Measurements from ENCODE around the gene PFKFB4. TPM values are rescaled to one million over a fixed set of nuclear protein-coding genes. Genes with fewer than 3 reads are reported as not detected.

PFKFB4 gene
- total and polyA plus RNA-seq, 7 donors, result 0.25 to 4.1 (median 1.1) TPM

DNA sequence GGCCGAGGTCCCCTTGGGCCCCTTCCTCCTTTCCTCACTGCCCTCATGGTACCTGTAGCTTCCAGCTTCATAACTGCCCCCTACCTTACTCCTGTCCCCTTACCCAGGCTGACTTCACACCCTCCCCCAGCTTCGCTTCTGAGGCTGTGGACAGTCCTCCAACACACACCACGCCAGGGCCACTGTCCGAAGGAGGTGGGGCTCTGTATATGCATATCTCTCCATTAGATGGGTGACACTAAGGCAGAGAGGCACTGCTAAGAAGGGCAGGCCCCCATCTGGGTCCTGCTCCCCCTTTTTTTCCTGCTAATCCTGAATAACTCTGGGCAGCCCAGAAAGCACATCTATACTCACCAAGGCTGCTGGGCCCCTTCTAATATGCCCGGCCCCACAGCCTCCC is 39.6 kb upstream of the PFKFB4 start:
- intact Hi-C loops (cut with DNase I), result no loop called here
- H3K9me3 ChIP-seq, result no peaks in the 10 kb centered on the region
- ATAC-seq, result no peak

DNA sequence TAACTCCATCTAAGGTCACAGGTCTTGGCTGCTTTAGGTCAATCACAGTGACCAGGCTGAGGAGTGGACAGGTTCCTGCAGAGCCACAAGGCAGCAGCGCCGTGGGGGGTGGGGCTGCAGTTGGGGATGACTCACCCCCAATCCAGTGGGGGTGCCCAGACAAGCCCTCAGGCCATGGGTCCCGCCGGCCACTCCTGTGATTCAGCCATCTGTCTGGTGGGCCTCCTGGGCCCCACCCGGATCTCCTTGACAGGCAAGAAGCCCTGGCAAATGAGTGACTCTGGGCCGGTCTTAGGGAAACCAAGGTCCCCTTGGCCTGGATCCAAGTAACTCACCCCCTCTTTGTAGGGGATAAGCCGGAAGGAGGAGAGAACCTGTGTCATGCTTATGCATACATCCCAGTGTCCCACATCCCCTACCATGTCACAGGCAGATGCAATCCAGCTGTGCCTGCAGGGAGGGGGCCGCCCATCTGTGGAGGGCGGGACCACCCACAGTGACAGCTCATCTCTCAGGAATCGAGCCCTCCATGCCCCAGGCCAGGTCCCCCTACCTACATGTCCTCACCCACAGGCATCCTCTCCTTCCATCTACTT is 39.0 kb upstream of the PFKFB4 start:
- H3K4me1 ChIP-seq, result peaks cover 62% of the 10 kb centered on the region
- DNase-seq, result peak; percentile 67 to 85
- TF ChIP-seq, protein P1, sequence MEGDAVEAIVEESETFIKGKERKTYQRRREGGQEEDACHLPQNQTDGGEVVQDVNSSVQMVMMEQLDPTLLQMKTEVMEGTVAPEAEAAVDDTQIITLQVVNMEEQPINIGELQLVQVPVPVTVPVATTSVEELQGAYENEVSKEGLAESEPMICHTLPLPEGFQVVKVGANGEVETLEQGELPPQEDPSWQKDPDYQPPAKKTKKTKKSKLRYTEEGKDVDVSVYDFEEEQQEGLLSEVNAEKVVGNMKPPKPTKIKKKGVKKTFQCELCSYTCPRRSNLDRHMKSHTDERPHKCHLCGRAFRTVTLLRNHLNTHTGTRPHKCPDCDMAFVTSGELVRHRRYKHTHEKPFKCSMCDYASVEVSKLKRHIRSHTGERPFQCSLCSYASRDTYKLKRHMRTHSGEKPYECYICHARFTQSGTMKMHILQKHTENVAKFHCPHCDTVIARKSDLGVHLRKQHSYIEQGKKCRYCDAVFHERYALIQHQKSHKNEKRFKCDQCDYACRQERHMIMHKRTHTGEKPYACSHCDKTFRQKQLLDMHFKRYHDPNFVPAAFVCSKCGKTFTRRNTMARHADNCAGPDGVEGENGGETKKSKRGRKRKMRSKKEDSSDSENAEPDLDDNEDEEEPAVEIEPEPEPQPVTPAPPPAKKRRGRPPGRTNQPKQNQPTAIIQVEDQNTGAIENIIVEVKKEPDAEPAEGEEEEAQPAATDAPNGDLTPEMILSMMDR (IDR thresholded peaks at IDR 0.05), result no peak
- H3K36me3 ChIP-seq (ENCODE audit: insufficient read depth in 1 of 2, low read depth in 1 of 2), result peaks cover 6 to 21% of the 10 kb centered on the region in 2 donors
- peak; percentile 21 to 70 (median 38) for ATAC-seq
- H3K4me3 ChIP-seq, result peak overlapping the region; percentile 61
- no peaks in the 10 kb centered on the region for H3K27me3 ChIP-seq (ENCODE audit: insufficient read depth in 3 of 3, low read length in 2 of 3)
- H3K9me3 ChIP-seq, result no peaks in the 10 kb centered on the region
- intact Hi-C loops (cut with DNase I), result no loop called here
- 20 to 39% (median 22%) methylated on average over 10 of the region's 10 CpGs for WGBS, 3 donors
- peak overlapping the region; percentile 94 for H3K27ac ChIP-seq

More for the DNA sequence above, 39.6 kb upstream of the PFKFB4 start:
- 71 to 82% (median 71%) methylated on average over 5 of the region's 5 CpGs for WGBS, 3 donors
- TF ChIP-seq, protein P1 (IDR thresholded peaks at IDR 0.05), result no peak
- DNase-seq, result no peak
- Histone ChIP-seq H3K36me3 (ENCODE audit: insufficient read depth in 1 of 2, low read depth in 1 of 2) (peaks cover 11 to 27% of the 10 kb centered on the region in 2 donors), H3K4me3 (no peak overlapping the region), H3K27me3 (ENCODE audit: insufficient read depth in 3 of 3, low read length in 2 of 3) (no peaks in the 10 kb centered on the region), H3K4me1 (peaks cover 67% of the 10 kb centered on the region), H3K27ac (peak overlapping the region; percentile 94)

DNA sequence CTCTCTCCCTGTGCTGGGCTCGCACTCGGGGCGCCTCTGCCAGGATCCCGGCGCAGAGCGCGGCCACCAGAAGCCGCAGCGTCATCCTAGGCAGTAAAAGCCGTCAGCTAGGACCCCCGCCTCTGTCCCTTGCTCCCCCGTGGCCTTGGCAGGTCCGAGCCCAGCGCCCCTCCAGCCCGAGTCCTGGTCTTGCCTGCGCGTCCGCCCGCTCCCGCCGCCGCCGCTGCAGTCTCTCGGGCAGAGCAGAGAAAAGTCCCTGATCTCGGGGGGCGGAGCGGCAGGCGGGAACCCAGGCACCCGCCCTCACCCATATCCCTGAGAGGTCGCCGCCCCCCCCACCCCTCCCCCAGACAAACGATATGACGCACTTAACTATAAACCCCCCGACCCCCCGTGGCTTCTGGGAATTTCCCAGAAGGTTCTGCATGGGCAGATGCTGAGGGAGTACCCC is 38.5 kb upstream of the PFKFB4 start, which contains the start of gene COL7A1:
Gene COL7A1 (minus strand): TSS at position 255 of the 451 bp plus-strand sequence. CDS start 170 bp downstream, at position 85.
- Histone ChIP-seq H3K27ac (peak within 1 kb of the TSS; percentile 94), H3K27me3 (ENCODE audit: insufficient read depth in 3 of 3, low read length in 2 of 3) (no peaks in the 10 kb centered on the region), H3K4me3 (peak within 1 kb of the TSS; percentile 61), H3K9me3 (no peaks in the 10 kb centered on the region), H3K4me1 (peaks cover 57% of the 10 kb centered on the region), H3K36me3 (ENCODE audit: insufficient read depth in 1 of 2, low read depth in 1 of 2) (peaks cover 5 to 16% of the 10 kb centered on the region in 2 donors)
- ATAC-seq, result peak in 1 of 4 donors; percentile 5
- TF ChIP-seq, protein P1 (IDR thresholded peaks at IDR 0.05), result no peak
- DNase-seq, result no peak
- WGBS, 3 donors, result 1 to 3% (median 3%) methylated on average over 19 to 35 of the region's 35 CpGs
- intact Hi-C loops (cut with DNase I), result no loop called here

DNA sequence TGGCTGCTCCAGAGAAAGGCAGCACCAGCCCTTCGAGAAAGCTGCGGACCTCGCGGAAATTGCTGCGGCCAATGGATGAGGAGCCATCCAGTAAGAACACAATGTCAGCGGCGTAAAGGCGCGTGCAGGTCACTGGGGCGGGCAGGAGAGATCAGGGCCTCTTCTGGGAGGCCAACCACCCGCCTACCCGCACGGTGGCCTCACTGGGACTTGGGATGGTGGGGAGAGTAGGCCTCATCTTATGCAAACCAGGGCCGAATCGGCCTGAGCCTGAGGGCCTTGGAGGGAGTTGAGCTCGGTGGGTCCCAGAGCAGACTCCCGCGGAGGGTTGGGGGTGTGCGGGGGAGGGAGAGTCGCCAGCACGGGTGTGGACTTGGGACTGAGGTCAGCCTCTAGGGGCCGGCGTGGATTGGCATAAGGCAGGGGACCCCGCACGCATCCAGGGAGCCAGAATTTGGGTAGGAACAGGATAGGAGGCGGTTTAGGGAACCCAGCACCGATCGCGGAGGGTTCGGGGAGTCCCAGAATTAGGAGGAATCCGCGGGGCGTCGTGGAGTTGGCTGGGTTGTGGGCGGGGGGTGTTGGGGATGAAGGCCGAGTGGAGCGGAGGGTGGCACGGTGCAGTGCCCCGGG is 37.9 kb upstream of the PFKFB4 start:
- intact Hi-C loops (cut with DNase I), result no loop called here
- Histone ChIP-seq H3K36me3 (ENCODE audit: insufficient read depth in 1 of 2, low read depth in 1 of 2) (peaks cover 5 to 10% of the 10 kb centered on the region in 2 donors), H3K27me3 (ENCODE audit: insufficient read depth in 3 of 3, low read length in 2 of 3) (no peaks in the 10 kb centered on the region), H3K4me3 (peak overlapping the region; percentile 61), H3K4me1 (peaks cover 51% of the 10 kb centered on the region), H3K27ac (no peak overlapping the region), H3K9me3 (no peaks in the 10 kb centered on the region)
- ATAC-seq (no peak), DNase-seq (no peak)
- WGBS, 3 donors, result 33 to 51% (median 42%) methylated on average over 33 to 39 of the region's 39 CpGs
- TF ChIP-seq, protein P1 (IDR thresholded peaks at IDR 0.05), result no peak

All from psoas muscle (tissue), 8 donors.